HEK293 (cell line): Measurements from ENCODE around the gene SCIN.

Experiments used
- ZNF837 ChIP-seq: fragments of 450-650 bp; formaldehyde crosslinking; IDR thresholded peaks from 2 replicates; pipeline ENCODE4 v1.5.1; 2016; ENCODE audit warnings: missing biosample characterization, missing genetic modification characterization
- TF ChIP-seq, protein P1 (sequence below): fragments of 450-650 bp; formaldehyde crosslinking; IDR thresholded peaks from 2 replicates; pipeline ENCODE4 v1.5.1; 2016; ENCODE audit warnings: missing biosample characterization, missing genetic modification characterization

- TF ChIP-seq ZNF837 (tag by site-specific recombination) = no peak
- TF ChIP-seq, protein P1, sequence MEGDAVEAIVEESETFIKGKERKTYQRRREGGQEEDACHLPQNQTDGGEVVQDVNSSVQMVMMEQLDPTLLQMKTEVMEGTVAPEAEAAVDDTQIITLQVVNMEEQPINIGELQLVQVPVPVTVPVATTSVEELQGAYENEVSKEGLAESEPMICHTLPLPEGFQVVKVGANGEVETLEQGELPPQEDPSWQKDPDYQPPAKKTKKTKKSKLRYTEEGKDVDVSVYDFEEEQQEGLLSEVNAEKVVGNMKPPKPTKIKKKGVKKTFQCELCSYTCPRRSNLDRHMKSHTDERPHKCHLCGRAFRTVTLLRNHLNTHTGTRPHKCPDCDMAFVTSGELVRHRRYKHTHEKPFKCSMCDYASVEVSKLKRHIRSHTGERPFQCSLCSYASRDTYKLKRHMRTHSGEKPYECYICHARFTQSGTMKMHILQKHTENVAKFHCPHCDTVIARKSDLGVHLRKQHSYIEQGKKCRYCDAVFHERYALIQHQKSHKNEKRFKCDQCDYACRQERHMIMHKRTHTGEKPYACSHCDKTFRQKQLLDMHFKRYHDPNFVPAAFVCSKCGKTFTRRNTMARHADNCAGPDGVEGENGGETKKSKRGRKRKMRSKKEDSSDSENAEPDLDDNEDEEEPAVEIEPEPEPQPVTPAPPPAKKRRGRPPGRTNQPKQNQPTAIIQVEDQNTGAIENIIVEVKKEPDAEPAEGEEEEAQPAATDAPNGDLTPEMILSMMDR = no peak
Measured at GRCh38 chr7:12637328-12637727, 66.8 kb downstream of the SCIN start.
